Measurements from ENCODE around the gene RHCE.

DNA sequence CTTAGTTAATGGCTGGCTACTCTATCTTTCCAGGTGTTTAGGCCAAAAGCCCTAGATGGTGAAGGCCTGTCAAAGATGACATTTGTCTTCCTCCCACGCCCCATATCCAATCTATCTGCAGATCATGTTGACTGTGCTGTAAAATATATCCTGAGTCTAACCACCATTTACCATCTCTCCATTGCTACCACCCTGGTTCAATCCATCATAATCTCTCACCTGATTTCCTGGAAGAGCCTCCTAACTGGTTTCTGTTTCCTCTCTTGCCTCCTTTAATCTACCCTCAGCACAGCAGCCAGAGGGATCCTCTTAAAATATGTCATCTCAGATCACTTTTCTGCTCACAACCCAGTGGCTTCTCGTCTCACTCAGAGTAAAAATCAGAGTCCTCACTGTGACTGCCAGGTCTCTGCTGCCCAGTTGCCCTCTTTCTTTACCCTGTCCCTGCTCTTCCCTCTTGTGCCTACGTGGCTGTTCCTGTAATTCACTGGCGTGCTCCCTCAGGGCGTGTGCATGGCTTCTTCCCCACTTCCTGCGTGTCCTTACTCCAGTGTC is 64.7 kb downstream of the RHCE start:
- TF ChIP-seq, protein P1, sequence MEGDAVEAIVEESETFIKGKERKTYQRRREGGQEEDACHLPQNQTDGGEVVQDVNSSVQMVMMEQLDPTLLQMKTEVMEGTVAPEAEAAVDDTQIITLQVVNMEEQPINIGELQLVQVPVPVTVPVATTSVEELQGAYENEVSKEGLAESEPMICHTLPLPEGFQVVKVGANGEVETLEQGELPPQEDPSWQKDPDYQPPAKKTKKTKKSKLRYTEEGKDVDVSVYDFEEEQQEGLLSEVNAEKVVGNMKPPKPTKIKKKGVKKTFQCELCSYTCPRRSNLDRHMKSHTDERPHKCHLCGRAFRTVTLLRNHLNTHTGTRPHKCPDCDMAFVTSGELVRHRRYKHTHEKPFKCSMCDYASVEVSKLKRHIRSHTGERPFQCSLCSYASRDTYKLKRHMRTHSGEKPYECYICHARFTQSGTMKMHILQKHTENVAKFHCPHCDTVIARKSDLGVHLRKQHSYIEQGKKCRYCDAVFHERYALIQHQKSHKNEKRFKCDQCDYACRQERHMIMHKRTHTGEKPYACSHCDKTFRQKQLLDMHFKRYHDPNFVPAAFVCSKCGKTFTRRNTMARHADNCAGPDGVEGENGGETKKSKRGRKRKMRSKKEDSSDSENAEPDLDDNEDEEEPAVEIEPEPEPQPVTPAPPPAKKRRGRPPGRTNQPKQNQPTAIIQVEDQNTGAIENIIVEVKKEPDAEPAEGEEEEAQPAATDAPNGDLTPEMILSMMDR (conservative IDR thresholded peaks at IDR 0.05; ENCODE audit: low read depth, low read length) = no peak
- no peak for TF ChIP-seq EZH2 (IDR thresholded peaks at IDR 0.05; ENCODE audit: borderline replicate concordance, low read depth, low read length, poor library complexity, severe bottlenecking)

Measured in A673 (cell line).